ENCODE measurements around the gene ZNF296. TPM values are rescaled to one million over a fixed set of nuclear protein-coding genes. Genes with fewer than 3 reads are reported as not detected.
A peak's percentile ranks its signal among the peaks of the same experiment; 100 is the strongest.

The ZNF296 gene
- total RNA-seq, 1 donor from 2014 or later, result not detected

- Mint-ChIP-seq H3K4me1 (peaks cover 53% of the 10 kb centered on the region), H3K4me3 (peak within 1 kb of the TSS; percentile 92), H3K27me3 (ENCODE audit: insufficient read depth, low read depth) (peaks cover 11% of the 10 kb centered on the region), H3K27ac (peak within 1 kb of the TSS; percentile 100), H3K36me3 (peaks cover 18% of the 10 kb centered on the region), H3K9me3 (no peaks in the 10 kb centered on the region)
- Histone ChIP-seq H3K4me3 (peak within 1 kb of the TSS; percentile 97), H3K9me3 (ENCODE audit: low read depth) (no peaks in the 10 kb centered on the region), H4K20me1 (ENCODE audit: low read depth) (peaks cover 47% of the 10 kb centered on the region), H3K9ac (peak within 1 kb of the TSS; percentile 97), H3K79me2 (ENCODE audit: low read depth) (peaks cover 54% of the 10 kb centered on the region), H3K36me3 (no peaks in the 10 kb centered on the region), H2AFZ (replicated peaks) (peak within 1 kb of the TSS; percentile 99), H3K27ac (peak within 1 kb of the TSS; percentile 99), H3K4me1 (peaks cover 17% of the 10 kb centered on the region), H3F3A (ENCODE audit: low read depth) (peaks cover 30% of the 10 kb centered on the region), H3K4me2 (peak within 1 kb of the TSS; percentile 100), H3K27me3 (no peaks in the 10 kb centered on the region)
- TF ChIP-seq EZH2 (IDR thresholded peaks at IDR 0.05), result no peak
- no peak for TF ChIP-seq EZH2phosphoT487 (IDR thresholded peaks at IDR 0.05)
- peak; percentile 49 for TF ChIP-seq CTCF (IDR thresholded peaks at IDR 0.05)
- peak; percentile 99 for DNase-seq (ENCODE audit: low spot score)
Measured at GRCh38 chr19:45092747-45093678, 16.7 kb upstream of the ZNF296 start, which contains the start of gene PPP1R37. Gene PPP1R37 (plus strand): TSS chr19:45093179. CDS start chr19:45093326, 147 bp downstream.

GRCh38 chr19:45091031-45091923, 15.0 kb upstream of the ZNF296 start:
- H3K36me3 ChIP-seq, result no peaks in the 10 kb centered on the region
- Mint-ChIP-seq H3K4me3 (peak overlapping the region; percentile 92), H3K27me3 (ENCODE audit: insufficient read depth, low read depth) (peaks cover 8% of the 10 kb centered on the region), H3K4me1 (peaks cover 37% of the 10 kb centered on the region), H3K9me3 (no peaks in the 10 kb centered on the region), H3K27ac (peak overlapping the region; percentile 100), H3K36me3 (peaks cover 16% of the 10 kb centered on the region)
- peak overlapping the region; percentile 86 for H2AFZ ChIP-seq (replicated peaks)
- H3K4me3 ChIP-seq, result peak overlapping the region; percentile 97
- H4K20me1 ChIP-seq (ENCODE audit: low read depth), result peaks cover 36% of the 10 kb centered on the region
- H3K9me3 ChIP-seq (ENCODE audit: low read depth), result no peaks in the 10 kb centered on the region
- no peaks in the 10 kb centered on the region for H3K27me3 ChIP-seq
- TF ChIP-seq EZH2 (IDR thresholded peaks at IDR 0.05), result no peak
- no peak for TF ChIP-seq EZH2phosphoT487 (IDR thresholded peaks at IDR 0.05)
- no peak for TF ChIP-seq CTCF (IDR thresholded peaks at IDR 0.05)
- peak overlapping the region; percentile 97 for H3K9ac ChIP-seq
- H3F3A ChIP-seq (ENCODE audit: low read depth), result peaks cover 30% of the 10 kb centered on the region
- H3K4me1 ChIP-seq, result peaks cover 17% of the 10 kb centered on the region
- peak; percentile 100 for DNase-seq (ENCODE audit: low spot score)
- peak overlapping the region; percentile 19 for H3K27ac ChIP-seq
- H3K4me2 ChIP-seq, result peak overlapping the region; percentile 100
- peaks cover 37% of the 10 kb centered on the region for H3K79me2 ChIP-seq (ENCODE audit: low read depth)

- Histone ChIP-seq H3K4me1 (peaks cover 17% of the 10 kb centered on the region), H3K4me2 (peak overlapping the region; percentile 73), H3K79me2 (ENCODE audit: low read depth) (peaks cover 30% of the 10 kb centered on the region), H3K4me3 (peak overlapping the region; percentile 97), H4K20me1 (ENCODE audit: low read depth) (peaks cover 29% of the 10 kb centered on the region), H3K9ac (no peak overlapping the region), H3K27me3 (no peaks in the 10 kb centered on the region), H3K36me3 (no peaks in the 10 kb centered on the region), H3F3A (ENCODE audit: low read depth) (peaks cover 30% of the 10 kb centered on the region), H2AFZ (replicated peaks) (no peak overlapping the region), H3K9me3 (ENCODE audit: low read depth) (no peaks in the 10 kb centered on the region), H3K27ac (peak overlapping the region; percentile 19)
- Mint-ChIP-seq H3K27me3 (ENCODE audit: insufficient read depth, low read depth) (peaks cover 8% of the 10 kb centered on the region), H3K36me3 (peaks cover 12% of the 10 kb centered on the region), H3K4me3 (peak overlapping the region; percentile 92), H3K9me3 (no peaks in the 10 kb centered on the region), H3K27ac (no peak overlapping the region), H3K4me1 (peaks cover 30% of the 10 kb centered on the region)
- no peak for TF ChIP-seq EZH2 (IDR thresholded peaks at IDR 0.05)
- no peak for TF ChIP-seq CTCF (IDR thresholded peaks at IDR 0.05)
- no peak for TF ChIP-seq EZH2phosphoT487 (IDR thresholded peaks at IDR 0.05)
- DNase-seq (ENCODE audit: low spot score), result no peak
Measured at GRCh38 chr19:45090606-45091005, 14.3 kb upstream of the ZNF296 start.

Data from neural progenitor cell (in vitro differentiated cells).